Caco-2 (cell line): ENCODE measurements around the gene EDN2. TPM values are rescaled to one million over a fixed set of nuclear protein-coding genes. Genes with fewer than 3 reads are reported as not detected.

Source experiments
- BruUV-seq: library from RNA; stranded (reverse); fragments of 400-500 nt; replicated peaks from 2 replicates; lab custom pipeline; 2021; lab: Mats Ljungman, UMichigan
- CTCF ChIA-PET: fragments of 300-600 bp; sonication (Branson Sonifier 250); formaldehyde crosslinking; loops from one replicate; lab custom pipeline; 2022; ENCODE audit warnings: antibody characterized with exemption; lab: Charles Lee
- POLR2A ChIA-PET: fragments of 300-600 bp; sonication (Branson Sonifier 250); formaldehyde crosslinking; loops from one replicate; lab custom pipeline; 2022; ENCODE audit warnings: antibody characterized with exemption; lab: Charles Lee
- DNase-seq, 2 experiments: peaks; one replicate each; pipeline versions ENCODE4 v3.0.0 to v3.0.0-alpha.2; 2020 to 2022
- H3K27me3 ChIP-seq: replicated peaks from 2 replicates; pipeline ENCODE4 v1.6.0; 2011; ENCODE audit warnings: low read length; ENCODE audit not compliant: control insufficient read depth, insufficient read depth
- H3K36me3 ChIP-seq: 2 replicates; pipeline ENCODE4 v1.5.1; 2011; ENCODE audit warnings: low read length; ENCODE audit not compliant: control insufficient read depth, insufficient read depth
- H3K4me1 ChIP-seq: fragments of 250-450 bp; sonication (Bioruptor Pico); 2 replicates; pipeline ENCODE4 v1.5.1; 2020; ENCODE audit warnings: mild to moderate bottlenecking
- H3K4me3 ChIP-seq: 2 replicates; pipeline ENCODE4 v1.5.1; 2011; ENCODE audit warnings: low read depth, mild to moderate bottlenecking, control low read depth, low read length
- H3K9me3 ChIP-seq: fragments of 250-450 bp; sonication (Bioruptor Pico); 2 replicates; pipeline ENCODE4 v1.5.1; 2020; ENCODE audit warnings: mild to moderate bottlenecking, moderate library complexity
- H3K27ac Mint-ChIP-seq: one replicate; pipeline ENCODE4 v1.8.0; 2022; ENCODE audit warnings: mixed read lengths; ENCODE audit not compliant: unreplicated experiment
- H3K27me3 Mint-ChIP-seq: one replicate; pipeline ENCODE4 v1.8.0; 2022; ENCODE audit warnings: mixed read lengths; ENCODE audit not compliant: insufficient read depth, unreplicated experiment
- H3K36me3 Mint-ChIP-seq: one replicate; pipeline ENCODE4 v1.8.0; 2022; ENCODE audit warnings: mild to moderate bottlenecking, mixed read lengths; ENCODE audit not compliant: insufficient read depth, unreplicated experiment
- H3K4me1 Mint-ChIP-seq: one replicate; pipeline ENCODE4 v1.8.0; 2022; ENCODE audit warnings: low read depth, mixed read lengths; ENCODE audit not compliant: unreplicated experiment
- H3K4me3 Mint-ChIP-seq: one replicate; pipeline ENCODE4 v1.8.0; 2022; ENCODE audit warnings: mild to moderate bottlenecking, moderate library complexity, mixed read lengths; ENCODE audit not compliant: unreplicated experiment
- H3K9me3 Mint-ChIP-seq: one replicate; pipeline ENCODE4 v1.8.0; 2022; ENCODE audit warnings: mixed read lengths; ENCODE audit not compliant: unreplicated experiment
- intact Hi-C: fragments of 100-400 bp; cut with micrococcal nuclease; formaldehyde crosslinking; loops from one replicate; pipeline ENCODE4 v1.10.0; 2022; ENCODE audit not compliant: unreplicated experiment
- total RNA-seq: library from RNA; stranded (reverse); gene quantifications from 2 replicates; pipeline ENCODE4 v1.2.3, GENCODE V29; 2022
- TF ChIP-seq, protein P1 (sequence below), 2 experiments: fragments of 200-600 bp in 1 of 2; IDR thresholded peaks; 1 replicate in 1 of 2; 2 replicates in 1 of 2; pipeline versions ENCODE4 v1.5.1 to v1.8.0; 2011 to 2022; ENCODE audit warnings: antibody characterized with exemption in 1 of 2, control low read depth in 1 of 2, inconsistent platforms in 1 of 2, low read depth in 1 of 2, low read length in 1 of 2, mild to moderate bottlenecking in 1 of 2, moderate library complexity in 1 of 2; ENCODE audit not compliant: insufficient read depth in 1 of 2, severe bottlenecking in 1 of 2, unreplicated experiment in 1 of 2

Gene EDN2
- total RNA-seq, 1 experiment from 2014 or later, result not detected

DNA sequence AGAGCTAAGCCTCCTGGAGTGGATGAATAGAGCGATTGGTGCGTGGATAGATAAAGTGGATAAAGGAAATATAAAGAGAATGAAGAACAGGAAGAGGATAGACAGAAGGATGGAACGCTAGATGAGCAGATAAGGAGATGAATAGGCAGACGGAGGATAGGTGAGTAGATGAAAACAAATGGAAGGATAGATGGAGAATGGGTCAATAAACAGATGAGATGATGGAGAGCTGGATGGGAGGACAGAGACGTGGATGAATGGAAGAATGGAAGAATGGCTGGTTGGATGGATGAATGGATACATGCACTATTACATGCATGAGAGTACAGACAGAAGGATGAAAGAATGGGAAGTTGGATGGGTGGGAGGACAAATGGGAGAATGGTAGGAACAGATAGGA is 35.2 kb upstream of the EDN2 start:
- Mint-ChIP-seq H3K27ac (no peak overlapping the region), H3K4me3 (no peak overlapping the region), H3K9me3 (no peaks in the 10 kb centered on the region), H3K27me3 (peaks cover 5% of the 10 kb centered on the region), H3K36me3 (no peaks in the 10 kb centered on the region), H3K4me1 (peaks cover 7% of the 10 kb centered on the region)
- intact Hi-C loops, result loop anchor here (10.0 kb wide), 1 partner anchor 255 kb away; no protein-coding TSS in a partner anchor
- BruUV-seq, result no TSS peak
- ChIA-PET POLR2A (no interaction called here), CTCF (no interaction called here)
- H3K4me3 ChIP-seq, result no peak overlapping the region
- no peaks in the 10 kb centered on the region for H3K27me3 ChIP-seq
- no peaks in the 10 kb centered on the region for H3K36me3 ChIP-seq
- peaks cover 17% of the 10 kb centered on the region for H3K4me1 ChIP-seq
- no peaks in the 10 kb centered on the region for H3K9me3 ChIP-seq
- TF ChIP-seq, protein P1, sequence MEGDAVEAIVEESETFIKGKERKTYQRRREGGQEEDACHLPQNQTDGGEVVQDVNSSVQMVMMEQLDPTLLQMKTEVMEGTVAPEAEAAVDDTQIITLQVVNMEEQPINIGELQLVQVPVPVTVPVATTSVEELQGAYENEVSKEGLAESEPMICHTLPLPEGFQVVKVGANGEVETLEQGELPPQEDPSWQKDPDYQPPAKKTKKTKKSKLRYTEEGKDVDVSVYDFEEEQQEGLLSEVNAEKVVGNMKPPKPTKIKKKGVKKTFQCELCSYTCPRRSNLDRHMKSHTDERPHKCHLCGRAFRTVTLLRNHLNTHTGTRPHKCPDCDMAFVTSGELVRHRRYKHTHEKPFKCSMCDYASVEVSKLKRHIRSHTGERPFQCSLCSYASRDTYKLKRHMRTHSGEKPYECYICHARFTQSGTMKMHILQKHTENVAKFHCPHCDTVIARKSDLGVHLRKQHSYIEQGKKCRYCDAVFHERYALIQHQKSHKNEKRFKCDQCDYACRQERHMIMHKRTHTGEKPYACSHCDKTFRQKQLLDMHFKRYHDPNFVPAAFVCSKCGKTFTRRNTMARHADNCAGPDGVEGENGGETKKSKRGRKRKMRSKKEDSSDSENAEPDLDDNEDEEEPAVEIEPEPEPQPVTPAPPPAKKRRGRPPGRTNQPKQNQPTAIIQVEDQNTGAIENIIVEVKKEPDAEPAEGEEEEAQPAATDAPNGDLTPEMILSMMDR (IDR thresholded peaks at IDR 0.05; ENCODE audit: insufficient read depth in 1 of 2, low read depth in 1 of 2, low read length in 1 of 2, severe bottlenecking in 1 of 2, unreplicated experiment in 1 of 2), result no peak
- no peak for DNase-seq

DNA sequence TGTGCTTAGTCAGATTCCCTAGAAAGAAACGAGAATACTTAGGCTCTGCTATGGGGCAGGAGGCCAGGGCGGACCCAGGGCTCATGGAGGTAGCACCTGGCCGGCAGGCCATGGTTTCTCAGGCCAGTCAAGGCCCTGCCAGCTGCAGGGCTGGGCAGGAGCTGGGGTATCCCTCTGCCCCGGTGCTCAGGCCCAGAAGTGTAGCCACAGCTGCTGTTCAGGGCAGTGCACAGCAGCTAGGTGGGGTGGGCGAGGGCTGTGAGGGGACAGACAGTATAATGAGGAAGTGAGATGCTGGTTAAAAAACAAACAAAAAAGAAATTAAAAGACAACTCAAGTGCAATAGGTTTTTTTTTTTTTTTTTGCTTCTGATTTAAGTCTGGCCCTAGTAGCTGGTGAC is 34.0 kb upstream of the EDN2 start:
- peaks cover 7% of the 10 kb centered on the region for H3K4me1 Mint-ChIP-seq
- H3K4me1 ChIP-seq, result peaks cover 29% of the 10 kb centered on the region
- intact Hi-C loops, result loop anchor here (10.0 kb wide), 1 partner anchor 254 kb away; no protein-coding TSS in a partner anchor
- POLR2A ChIA-PET, result no interaction called here
- CTCF ChIA-PET, result interaction anchor here (0.6 kb wide), 1 partner anchor 10 kb away, joined by 3 read pairs; no protein-coding TSS in a partner anchor
- H3K36me3 Mint-ChIP-seq, result no peaks in the 10 kb centered on the region
- no peaks in the 10 kb centered on the region for H3K9me3 Mint-ChIP-seq
- no TSS peak for BruUV-seq
- H3K4me3 Mint-ChIP-seq, result no peak overlapping the region
- no peaks in the 10 kb centered on the region for H3K27me3 ChIP-seq
- DNase-seq, result no peak
- TF ChIP-seq, protein P1 (IDR thresholded peaks at IDR 0.05; ENCODE audit: insufficient read depth in 1 of 2, low read depth in 1 of 2, low read length in 1 of 2, severe bottlenecking in 1 of 2, unreplicated experiment in 1 of 2), result no peak
- no peak overlapping the region for H3K4me3 ChIP-seq
- H3K27ac Mint-ChIP-seq, result no peak overlapping the region
- peaks cover 5% of the 10 kb centered on the region for H3K27me3 Mint-ChIP-seq
- H3K9me3 ChIP-seq, result no peaks in the 10 kb centered on the region
- H3K36me3 ChIP-seq, result no peaks in the 10 kb centered on the region

DNA sequence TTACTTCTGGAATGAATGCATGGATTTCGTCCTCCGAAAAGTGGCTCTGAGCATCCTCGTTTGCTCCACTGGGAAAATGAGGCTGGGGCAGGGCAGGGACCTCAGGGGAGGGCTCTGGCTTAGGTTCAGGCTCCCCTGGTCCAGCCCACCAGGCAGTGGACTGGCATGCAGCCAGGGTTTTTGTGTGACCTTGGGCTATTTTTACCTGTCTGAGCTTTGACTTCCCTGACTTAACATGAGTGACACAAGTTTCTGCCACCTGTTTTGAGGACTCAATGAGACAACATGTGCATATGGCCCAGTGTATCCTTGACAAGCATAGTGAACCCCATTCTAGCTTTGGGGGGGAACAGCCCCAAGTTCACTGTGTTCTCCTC is 32.6 kb upstream of the EDN2 start:
- ChIA-PET POLR2A (no interaction called here), CTCF (no interaction called here)
- peaks cover 7% of the 10 kb centered on the region for H3K4me1 Mint-ChIP-seq
- no TSS peak for BruUV-seq
- Histone ChIP-seq H3K9me3 (no peaks in the 10 kb centered on the region), H3K36me3 (no peaks in the 10 kb centered on the region), H3K27me3 (no peaks in the 10 kb centered on the region), H3K4me1 (peaks cover 32% of the 10 kb centered on the region), H3K4me3 (no peak overlapping the region)
- no peaks in the 10 kb centered on the region for H3K36me3 Mint-ChIP-seq
- H3K27me3 Mint-ChIP-seq, result peaks cover 5% of the 10 kb centered on the region
- no peak overlapping the region for H3K27ac Mint-ChIP-seq
- no peaks in the 10 kb centered on the region for H3K9me3 Mint-ChIP-seq
- intact Hi-C loops, result loop anchor here (10.0 kb wide), 1 partner anchor 252 kb away; no protein-coding TSS in a partner anchor
- peak overlapping the region; percentile 63 for H3K4me3 Mint-ChIP-seq
- TF ChIP-seq, protein P1 (IDR thresholded peaks at IDR 0.05; ENCODE audit: insufficient read depth in 1 of 2, low read depth in 1 of 2, low read length in 1 of 2, severe bottlenecking in 1 of 2, unreplicated experiment in 1 of 2), result no peak
- DNase-seq, result no peak
